A673 (cell line): Measurements from ENCODE around the gene IMPDH1. TPM values are rescaled to one million over a fixed set of nuclear protein-coding genes. Genes with fewer than 3 reads are reported as not detected.

Source experiments
- BruUV-seq: library from RNA; stranded (reverse); fragments of 400-500 nt; replicated peaks from 2 replicates; lab custom pipeline; 2021; lab: Mats Ljungman, UMichigan
- CTCF ChIA-PET: fragments of 300-600 bp; sonication (Branson Sonifier 250); formaldehyde crosslinking; loops from one replicate; lab custom pipeline; 2022; ENCODE audit warnings: antibody characterized with exemption; lab: Charles Lee
- POLR2A ChIA-PET: fragments of 300-600 bp; sonication (Branson Sonifier 250); formaldehyde crosslinking; loops from one replicate; lab custom pipeline; 2022; ENCODE audit warnings: antibody characterized with exemption; ENCODE audit not compliant: low non-redundant PET; lab: Charles Lee
- DNase-seq: peaks from one replicate; pipeline ENCODE4 v3.0.0-alpha.2; 2015; ENCODE audit warnings: low spot score
- H3K27ac ChIP-seq: fragments of 200-600 bp; sonication (generic); 2 replicates; pipeline ENCODE4 v1.5.1; 2016; ENCODE audit warnings: mixed run types, low read depth, mild to moderate bottlenecking, mixed read lengths, antibody characterized with exemption, low read length; ENCODE audit not compliant: poor library complexity, severe bottlenecking
- H3K27me3 ChIP-seq: fragments of 200-600 bp; sonication (generic); replicated peaks from 2 replicates; pipeline ENCODE4 v1.6.1; 2017; ENCODE audit warnings: mixed run types, low read depth, mild to moderate bottlenecking, mixed read lengths, antibody characterized with exemption, low read length; ENCODE audit not compliant: insufficient read depth, poor library complexity
- H3K36me3 ChIP-seq: fragments of 200-600 bp; sonication (generic); 2 replicates; pipeline ENCODE4 v1.6.1; 2016; ENCODE audit warnings: mixed run types, mild to moderate bottlenecking, mixed read lengths, antibody characterized with exemption, low read length; ENCODE audit not compliant: insufficient read depth, poor library complexity, severe bottlenecking
- H3K4me1 ChIP-seq: fragments of 200-600 bp; sonication (generic); 2 replicates; pipeline ENCODE4 v1.6.1; 2017; ENCODE audit warnings: mixed run types, mild to moderate bottlenecking, mixed read lengths, antibody characterized with exemption, low read length; ENCODE audit not compliant: insufficient read depth, poor library complexity, severe bottlenecking
- H3K4me3 ChIP-seq: fragments of 200-600 bp; sonication (generic); 2 replicates; pipeline ENCODE4 v1.5.1; 2016; ENCODE audit warnings: low read depth, mixed run types, mild to moderate bottlenecking, mixed read lengths, low read length; ENCODE audit not compliant: poor library complexity, severe bottlenecking
- H3K9me3 ChIP-seq: fragments of 200-600 bp; sonication (generic); 2 replicates; pipeline ENCODE4 v1.6.1; 2016; ENCODE audit warnings: mixed run types, low read depth, mild to moderate bottlenecking, mixed read lengths, antibody characterized with exemption, low read length; ENCODE audit not compliant: poor library complexity, severe bottlenecking
- EZH2 ChIP-seq: fragments of 200-600 bp; sonication (generic); IDR thresholded peaks from 2 replicates; pipeline ENCODE4 v1.6.1; 2017; ENCODE audit warnings: borderline replicate concordance, low read depth, mild to moderate bottlenecking, mixed read lengths, antibody characterized with exemption, low read length; ENCODE audit not compliant: poor library complexity, severe bottlenecking
- intact Hi-C: fragments of 100-400 bp; cut with micrococcal nuclease; formaldehyde crosslinking; loops from one replicate; pipeline ENCODE4 v1.10.0; 2022; ENCODE audit not compliant: unreplicated experiment
- total RNA-seq: library from RNA; stranded (reverse); gene quantifications from 2 replicates; pipeline ENCODE4 v1.2.3, GENCODE V29; 2021
- TF ChIP-seq, protein P1 (sequence below): fragments of 300-800, 200-600 bp; sonication (generic); conservative IDR thresholded peaks from 2 replicates; pipeline ENCODE4 v1.5.1; 2017; ENCODE audit warnings: low read depth, mild to moderate bottlenecking, antibody characterized with exemption, low read length, moderate library complexity, mixed read lengths

The IMPDH1 gene
- total RNA-seq, 1 experiment from 2014 or later = 92.6 TPM

DNA sequence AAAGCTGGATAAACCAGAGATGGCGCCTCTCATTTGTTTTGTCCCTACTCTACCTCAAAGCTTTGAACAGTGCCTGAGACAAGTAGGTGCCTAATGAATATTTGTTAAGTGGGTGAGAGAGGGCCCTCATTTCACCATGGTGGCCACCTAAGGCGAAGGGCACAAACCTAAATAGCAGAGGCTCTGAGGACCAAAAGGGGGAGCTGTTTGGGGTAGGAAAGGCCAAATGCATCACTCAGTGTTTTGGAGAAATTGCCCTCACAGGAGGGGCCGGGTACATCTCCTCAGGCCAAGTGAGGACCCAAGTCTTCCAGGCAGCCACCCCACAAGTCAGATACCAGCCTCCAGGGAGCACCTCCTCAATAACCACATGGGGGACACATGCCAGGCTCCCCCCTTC is 14.0 kb downstream of the IMPDH1 start:
- H3K27ac ChIP-seq = no peak overlapping the region
- intact Hi-C loops = no loop called here
- H3K36me3 ChIP-seq = peaks cover 64% of the 10 kb centered on the region
- BruUV-seq = no TSS peak
- TF ChIP-seq, protein P1, sequence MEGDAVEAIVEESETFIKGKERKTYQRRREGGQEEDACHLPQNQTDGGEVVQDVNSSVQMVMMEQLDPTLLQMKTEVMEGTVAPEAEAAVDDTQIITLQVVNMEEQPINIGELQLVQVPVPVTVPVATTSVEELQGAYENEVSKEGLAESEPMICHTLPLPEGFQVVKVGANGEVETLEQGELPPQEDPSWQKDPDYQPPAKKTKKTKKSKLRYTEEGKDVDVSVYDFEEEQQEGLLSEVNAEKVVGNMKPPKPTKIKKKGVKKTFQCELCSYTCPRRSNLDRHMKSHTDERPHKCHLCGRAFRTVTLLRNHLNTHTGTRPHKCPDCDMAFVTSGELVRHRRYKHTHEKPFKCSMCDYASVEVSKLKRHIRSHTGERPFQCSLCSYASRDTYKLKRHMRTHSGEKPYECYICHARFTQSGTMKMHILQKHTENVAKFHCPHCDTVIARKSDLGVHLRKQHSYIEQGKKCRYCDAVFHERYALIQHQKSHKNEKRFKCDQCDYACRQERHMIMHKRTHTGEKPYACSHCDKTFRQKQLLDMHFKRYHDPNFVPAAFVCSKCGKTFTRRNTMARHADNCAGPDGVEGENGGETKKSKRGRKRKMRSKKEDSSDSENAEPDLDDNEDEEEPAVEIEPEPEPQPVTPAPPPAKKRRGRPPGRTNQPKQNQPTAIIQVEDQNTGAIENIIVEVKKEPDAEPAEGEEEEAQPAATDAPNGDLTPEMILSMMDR = peak; percentile 28; the same call in 1 of the 2 replicates
- no peak for TF ChIP-seq EZH2
- DNase-seq = no peak
- H3K4me3 ChIP-seq = no peak overlapping the region
- ChIA-PET CTCF (no interaction called here), POLR2A (interaction anchor here (0.6 kb wide), 1 partner anchor 72 kb away, joined by 6 read pairs; no protein-coding TSS in a partner anchor)
- no peaks in the 10 kb centered on the region for H3K9me3 ChIP-seq
- H3K4me1 ChIP-seq = no peaks in the 10 kb centered on the region
- no peaks in the 10 kb centered on the region for H3K27me3 ChIP-seq

DNA sequence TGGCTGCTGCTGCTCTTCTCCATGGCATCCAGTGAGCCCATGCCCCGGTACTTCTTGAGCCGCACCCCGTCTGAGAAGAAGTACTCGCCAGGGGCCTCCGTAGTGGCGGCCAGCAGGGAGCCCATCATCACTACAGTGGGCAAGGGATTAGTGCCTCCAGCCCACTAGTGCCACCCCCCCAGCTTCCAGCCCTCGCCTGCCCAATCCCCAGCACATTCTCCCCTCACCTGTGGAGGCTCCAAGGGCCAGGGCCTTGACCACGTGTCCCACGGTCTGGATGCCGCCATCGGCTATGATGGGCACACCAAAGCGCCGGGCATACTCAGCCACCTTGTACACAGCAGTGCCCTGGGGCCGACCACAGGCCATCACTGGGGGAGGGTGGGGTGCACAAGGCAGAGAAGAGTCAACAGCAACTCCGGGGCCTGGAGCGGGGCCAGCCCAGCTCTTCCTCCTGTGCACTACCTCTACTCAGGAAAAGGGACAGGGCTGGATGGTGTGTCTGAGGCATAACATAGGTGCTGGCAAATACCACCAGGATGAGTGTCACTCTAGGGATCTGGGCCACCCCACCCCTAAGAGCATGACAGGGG is 14.8 kb downstream of the IMPDH1 start:
- ChIA-PET POLR2A (no interaction called here), CTCF (no interaction called here)
- Histone ChIP-seq H3K4me3 (no peak overlapping the region), H3K36me3 (peaks cover 57% of the 10 kb centered on the region), H3K9me3 (no peaks in the 10 kb centered on the region), H3K27me3 (no peaks in the 10 kb centered on the region), H3K27ac (no peak overlapping the region), H3K4me1 (no peaks in the 10 kb centered on the region)
- BruUV-seq = no TSS peak
- no peak for DNase-seq
- intact Hi-C loops = no loop called here
- TF ChIP-seq, protein P1 = no peak
- no peak for TF ChIP-seq EZH2

DNA sequence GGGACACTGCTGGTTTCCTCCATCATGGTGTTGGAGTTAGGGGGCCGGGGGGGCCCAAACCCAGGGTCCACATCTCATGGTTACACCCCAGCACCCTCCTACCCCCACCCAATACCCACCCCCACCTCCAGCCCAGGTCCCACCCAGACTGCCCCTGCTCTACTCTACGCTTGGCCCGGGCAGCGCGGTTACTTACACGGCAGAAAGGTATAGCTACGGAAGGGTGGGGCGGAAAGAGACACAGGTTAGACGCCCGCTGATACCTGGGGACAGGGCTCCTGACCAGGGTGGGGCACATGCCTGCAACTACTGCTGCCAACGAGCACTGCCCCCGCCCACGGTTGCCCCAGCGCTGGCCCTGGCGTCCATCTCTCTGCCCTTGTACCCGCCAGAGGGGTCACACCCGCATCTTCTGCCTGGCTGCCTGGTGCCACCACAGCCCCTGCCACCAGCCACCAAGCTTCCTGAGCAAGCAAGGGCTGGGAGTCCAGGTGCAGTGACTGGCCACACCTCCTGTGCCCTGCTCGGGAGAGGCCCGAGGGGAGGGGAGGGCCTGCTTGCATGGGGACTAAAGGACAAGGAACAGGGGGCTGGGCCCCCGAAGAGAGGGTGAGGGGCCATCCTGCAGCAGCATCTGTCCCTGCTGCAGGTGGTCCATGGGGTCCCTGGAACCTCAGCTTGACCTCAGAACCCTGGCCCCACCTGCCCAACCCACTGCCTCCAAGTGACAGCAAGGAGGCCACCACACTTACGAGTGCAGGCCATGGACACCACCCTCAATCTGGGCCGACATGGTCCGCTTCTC is 16.1 kb downstream of the IMPDH1 start:
- Histone ChIP-seq H3K36me3 (peaks cover 47% of the 10 kb centered on the region), H3K4me3 (no peak overlapping the region), H3K27ac (no peak overlapping the region), H3K27me3 (no peaks in the 10 kb centered on the region), H3K4me1 (no peaks in the 10 kb centered on the region), H3K9me3 (no peaks in the 10 kb centered on the region)
- ChIA-PET CTCF (no interaction called here), POLR2A (no interaction called here)
- no peak for TF ChIP-seq EZH2
- TF ChIP-seq, protein P1 = no peak
- no TSS peak for BruUV-seq
- intact Hi-C loops = no loop called here
- DNase-seq = no peak
